Measurements from ENCODE around the gene MYO7B.

MYO7B gene

GRCh38 chr2:127627740-127628571 is 92.5 kb downstream of the MYO7B start:
- no peak for DNase-seq

GRCh38 chr2:127628767-127629614 is 93.5 kb downstream of the MYO7B start:
- DNase-seq, result no peak

GRCh38 chr2:127629637-127630036 is 94.2 kb downstream of the MYO7B start:
- no peak for DNase-seq

- no peak for DNase-seq
These were observed 94.8 kb downstream of the MYO7B start for GRCh38 chr2:127630096-127630863.

GRCh38 chr2:127630864-127631540 is 95.5 kb downstream of the MYO7B start:
- no peak for DNase-seq

- DNase-seq, result no peak
These were observed 96.1 kb downstream of the MYO7B start for GRCh38 chr2:127631541-127631996.

- no peak for DNase-seq
These were observed 96.6 kb downstream of the MYO7B start for GRCh38 chr2:127631997-127632581.

GRCh38 chr2:127632592-127633489 is 97.4 kb downstream of the MYO7B start:
- no peak for DNase-seq

GRCh38 chr2:127633556-127634065 is 98.1 kb downstream of the MYO7B start:
- no peak for DNase-seq

GRCh38 chr2:127634066-127634617 is 98.7 kb downstream of the MYO7B start:
- no peak for DNase-seq

GRCh38 chr2:127634626-127635379 is 99.3 kb downstream of the MYO7B start:
- no peak for DNase-seq

- no peak for DNase-seq
These were observed 100.1 kb downstream of the MYO7B start for GRCh38 chr2:127635380-127636237.

- DNase-seq, result no peak
These were observed 101.1 kb downstream of the MYO7B start for GRCh38 chr2:127636248-127637235.

- no peak for DNase-seq
These were observed 101.8 kb downstream of the MYO7B start for GRCh38 chr2:127637236-127637630.

GRCh38 chr2:127637725-127638252 is 102.3 kb downstream of the MYO7B start:
- DNase-seq, result no peak

- DNase-seq, result no peak
These were observed 103.1 kb downstream of the MYO7B start for GRCh38 chr2:127638361-127639110.

Data from CD4-positive, alpha-beta T cell treated with Interleukin-10 for 1 hour (primary cell).